CD14-positive monocyte (primary cell): Measurements from ENCODE around the gene CNTN4. TPM values are rescaled to one million over a fixed set of nuclear protein-coding genes. Genes with fewer than 3 reads are reported as not detected.

Source experiments
- DNase-seq, 3 donors: peaks; one replicate each; pipeline ENCODE4 v3.0.0-alpha.2; 2011 to 2022
- H2AFZ ChIP-seq: 2 replicates; pipeline ENCODE4 v1.6.0; 2012; ENCODE audit warnings: mild to moderate bottlenecking, low read depth, low read length, inconsistent platforms; ENCODE audit not compliant: insufficient read depth, poor library complexity, severe bottlenecking
- H3K27ac ChIP-seq, 2 donors: 1 replicate in 1 of 2; 2 replicates in 1 of 2; pipeline ENCODE4 v1.5.1; 2012 to 2013; ENCODE audit warnings: low read length in 2 of 2, control low read depth in 1 of 2, inconsistent platforms in 1 of 2, low read depth in 1 of 2, mild to moderate bottlenecking in 1 of 2
- H3K27me3 ChIP-seq, 2 donors: one replicate each; pipeline versions ENCODE4 v1.6.0 to v1.6.1; 2011 to 2013; ENCODE audit warnings: low read length in 2 of 2; ENCODE audit not compliant: control insufficient read depth in 2 of 2, insufficient read depth in 2 of 2
- H3K36me3 ChIP-seq, 2 donors: replicated peaks in 1 of 2; 1 replicate in 1 of 2; 2 replicates in 1 of 2; pipeline versions ENCODE4 v1.5.1 to v1.6.1; 2012 to 2013; ENCODE audit warnings: low read length in 2 of 2, control low read depth in 1 of 2, inconsistent platforms in 1 of 2, mild to moderate bottlenecking in 1 of 2; ENCODE audit not compliant: insufficient read depth in 2 of 2, control insufficient read depth in 1 of 2
- H3K4me1 ChIP-seq, 2 donors: 1 replicate in 1 of 2; 2 replicates in 1 of 2; pipeline versions ENCODE4 v1.5.1 to v1.6.1; 2012 to 2013; ENCODE audit warnings: low read length in 2 of 2, control low read depth in 1 of 2, inconsistent platforms in 1 of 2, mild to moderate bottlenecking in 1 of 2, moderate library complexity in 1 of 2; ENCODE audit not compliant: insufficient read depth in 2 of 2, control insufficient read depth in 1 of 2
- H3K4me2 ChIP-seq: replicated peaks from 2 replicates; pipeline ENCODE3; 2012; ENCODE audit warnings: low read length, moderate library complexity, mild to moderate bottlenecking; ENCODE audit not compliant: poor library complexity, severe bottlenecking; ENCODE audit errors: extremely low read depth
- H3K4me3 ChIP-seq, 3 experiments: fragments of 200-600 bp in 1 of 3; sonication (generic) in 1 of 3; replicated peaks in 1 of 3; 1 replicate in 2 of 3; 2 replicates in 1 of 3; pipeline ENCODE4 v1.5.1; 2011 to 2013; ENCODE audit warnings: low read length in 3 of 3, mild to moderate bottlenecking in 3 of 3, control low read depth in 2 of 3, low read depth in 2 of 3, inconsistent platforms in 1 of 3, moderate library complexity in 1 of 3
- H3K79me2 ChIP-seq: 2 replicates; pipeline ENCODE4 v1.6.0; 2012; ENCODE audit warnings: mild to moderate bottlenecking, control low read depth, inconsistent platforms, low read length, moderate library complexity; ENCODE audit not compliant: insufficient read depth
- H3K9ac ChIP-seq: 2 replicates; pipeline ENCODE4 v1.6.0; 2017; ENCODE audit warnings: low read length, mild to moderate bottlenecking; ENCODE audit not compliant: insufficient read depth, poor library complexity, severe bottlenecking
- H3K9me3 ChIP-seq, 2 donors: replicated peaks in 1 of 2; 1 replicate in 1 of 2; 2 replicates in 1 of 2; pipeline versions ENCODE4 v1.5.1 to v1.6.1; 2012 to 2013; ENCODE audit warnings: low read length in 2 of 2, control low read depth in 1 of 2; ENCODE audit not compliant: control insufficient read depth in 1 of 2, insufficient read depth in 1 of 2
- H4K20me1 ChIP-seq: 2 replicates; pipeline ENCODE4 v1.6.0; 2012; ENCODE audit warnings: mild to moderate bottlenecking, low read length, control low read depth, moderate library complexity; ENCODE audit not compliant: insufficient read depth
- H3K27ac Mint-ChIP-seq, 7 donors: one replicate each; pipeline ENCODE4 v1.8.0; 2020; ENCODE audit warnings: mild to moderate bottlenecking in 7 of 7, mixed read lengths in 7 of 7, moderate library complexity in 6 of 7, inconsistent platforms in 2 of 7
- H3K27me3 Mint-ChIP-seq, 3 donors: one replicate each; pipeline ENCODE4 v1.8.0; 2021 to 2022; ENCODE audit warnings: low read depth in 3 of 3, mild to moderate bottlenecking in 3 of 3, mixed read lengths in 3 of 3, moderate library complexity in 3 of 3, inconsistent platforms in 1 of 3
- H3K36me3 Mint-ChIP-seq, 2 donors: one replicate each; pipeline ENCODE4 v1.8.0; 2020; ENCODE audit warnings: mixed read lengths in 2 of 2, inconsistent platforms in 1 of 2, mild to moderate bottlenecking in 1 of 2
- H3K4me1 Mint-ChIP-seq: one replicate; pipeline ENCODE4 v1.8.0; 2020; ENCODE audit warnings: mild to moderate bottlenecking, mixed read lengths
- H3K4me3 Mint-ChIP-seq, 2 donors: one replicate each; pipeline ENCODE4 v1.8.0; 2020; ENCODE audit warnings: mild to moderate bottlenecking in 2 of 2, mixed read lengths in 2 of 2, moderate library complexity in 1 of 2
- H3K9me3 Mint-ChIP-seq, 7 donors: one replicate each; pipeline ENCODE4 v1.8.0; 2020 to 2022; ENCODE audit warnings: mixed read lengths in 7 of 7, mild to moderate bottlenecking in 6 of 7, moderate library complexity in 6 of 7, inconsistent platforms in 2 of 7
- CTCF ChIP-seq: fragments of 200-600 bp; IDR thresholded peaks from one replicate; pipeline ENCODE4 v1.8.0; 2022; ENCODE audit warnings: antibody characterized with exemption, mild to moderate bottlenecking
- WGBS: methylation state at CpG from one replicate; pipeline ENCODE4 v1.1.5; 2013; ENCODE audit warnings: missing lambda C conversion rate; ENCODE audit not compliant: insufficient coverage; 5-methylcytosine and 5-hydroxymethylcytosine counted together
- intact Hi-C, 2 donors: fragments of 100-400 bp; cut with micrococcal nuclease; formaldehyde crosslinking; loops; one replicate each; pipeline versions ENCODE4 v1.15.0 to v1.15.1; 2023
- polyA plus RNA-seq, 3 donors: library from polyadenylated mRNA; depleted of rRNA in 1 of 3; unstranded in 2 of 3; stranded (reverse) in 1 of 3; fragments of 300-500 nt in 2 of 3; fragments of >200 nt in 1 of 3; fragmentation: Illumina TruSeq in 2 of 3; gene quantifications; 1 replicate in 2 of 3; 2 replicates in 1 of 3; pipeline ENCODE4 v1.2.3, GENCODE V29; 2012 to 2021

CNTN4 gene
- polyA plus RNA-seq, 3 donors = not detected

DNA sequence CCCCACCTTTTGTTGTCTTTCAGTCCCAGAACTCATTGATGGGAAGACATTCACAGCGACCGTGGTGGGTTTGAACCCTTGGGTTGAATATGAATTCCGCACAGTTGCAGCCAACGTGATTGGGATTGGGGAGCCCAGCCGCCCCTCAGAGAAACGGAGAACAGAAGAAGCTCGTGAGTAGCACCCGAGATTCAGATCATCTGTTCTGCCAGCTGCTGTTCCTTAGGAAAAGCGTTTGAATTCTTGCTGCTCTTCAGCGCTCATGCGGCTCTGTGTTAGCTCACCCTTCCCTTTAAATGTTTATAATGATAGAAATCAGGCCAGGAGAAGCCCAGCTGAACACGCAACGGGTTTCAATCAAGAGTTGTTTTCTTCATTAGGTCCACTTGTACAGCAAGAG lies 938.5 kb downstream of the CNTN4 start:
- Histone ChIP-seq H3K27ac (no peak overlapping the region), H3K27me3 (no peaks in the 10 kb centered on the region), H3K9me3 (no peaks in the 10 kb centered on the region), H3K79me2 (no peaks in the 10 kb centered on the region), H3K36me3 (no peaks in the 10 kb centered on the region), H3K4me1 (no peaks in the 10 kb centered on the region), H3K4me3 (no peak overlapping the region), H4K20me1 (no peaks in the 10 kb centered on the region), H3K4me2 (no peak overlapping the region), H2AFZ (no peak overlapping the region), H3K9ac (no peak overlapping the region)
- no peak for TF ChIP-seq CTCF
- Mint-ChIP-seq H3K27me3 (peaks cover 0 to 1% (median 1%) of the 10 kb centered on the region in 3 donors), H3K4me3 (no peak overlapping the region), H3K9me3 (peaks cover 0 to 5% (median 2%) of the 10 kb centered on the region in 7 donors), H3K36me3 (no peaks in the 10 kb centered on the region), H3K27ac (no peak overlapping the region), H3K4me1 (no peaks in the 10 kb centered on the region)
- WGBS = 90% methylated on average over 10 of the region's 13 CpGs
- intact Hi-C loops = no loop called here
- no peak for DNase-seq

- Mint-ChIP-seq H3K27ac (no peak overlapping the region), H3K9me3 (peaks cover 0 to 6% (median 3%) of the 10 kb centered on the region in 7 donors), H3K4me1 (no peaks in the 10 kb centered on the region), H3K27me3 (peaks cover 0 to 1% (median 1%) of the 10 kb centered on the region in 3 donors), H3K36me3 (no peaks in the 10 kb centered on the region), H3K4me3 (no peak overlapping the region)
- no peak for DNase-seq
- no peaks in the 10 kb centered on the region for H3K27me3 ChIP-seq
- WGBS = 86% methylated on average over 19 of the region's 25 CpGs
- intact Hi-C loops = no loop called here
- H3K4me1 ChIP-seq = no peaks in the 10 kb centered on the region
- H2AFZ ChIP-seq = no peak overlapping the region
- H3K36me3 ChIP-seq = no peaks in the 10 kb centered on the region
- TF ChIP-seq CTCF = no peak
- H3K9ac ChIP-seq = no peak overlapping the region
- H3K4me2 ChIP-seq = no peak overlapping the region
- no peak overlapping the region for H3K27ac ChIP-seq
- H4K20me1 ChIP-seq = no peaks in the 10 kb centered on the region
- H3K4me3 ChIP-seq = no peak overlapping the region
- H3K79me2 ChIP-seq = no peaks in the 10 kb centered on the region
- H3K9me3 ChIP-seq = no peaks in the 10 kb centered on the region
Observed at GRCh38 chr3:3038201-3038991, 939.7 kb downstream of the CNTN4 start.
